ENCODE data around the gene MYO15A. TPM values are rescaled to one million over a fixed set of nuclear protein-coding genes. Genes with fewer than 3 reads are reported as not detected.

The MYO15A gene
- total RNA-seq, 1 experiment from 2014 or later: 2.8 TPM

DNA sequence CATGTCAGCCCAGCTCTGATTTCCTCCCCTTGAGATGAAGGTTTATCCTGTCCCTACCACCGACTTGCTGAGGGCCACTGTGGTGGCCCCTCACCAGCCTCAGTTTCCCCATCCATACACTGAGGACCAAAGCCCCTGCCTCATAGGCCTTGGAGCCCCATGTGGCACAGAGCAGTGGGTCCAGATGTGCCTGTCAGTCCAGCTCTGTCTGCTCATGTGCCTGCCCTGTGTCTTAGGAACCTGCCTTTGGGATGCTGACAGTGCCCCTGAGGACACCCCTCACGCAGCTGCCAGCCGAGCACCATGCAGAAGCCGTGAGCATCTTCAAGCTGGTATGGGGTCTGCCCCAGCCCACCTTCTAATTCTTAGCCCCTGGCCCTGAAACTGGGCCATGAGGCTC, 35.7 kb downstream of the MYO15A start (continued):
- TF ChIP-seq, protein P1, sequence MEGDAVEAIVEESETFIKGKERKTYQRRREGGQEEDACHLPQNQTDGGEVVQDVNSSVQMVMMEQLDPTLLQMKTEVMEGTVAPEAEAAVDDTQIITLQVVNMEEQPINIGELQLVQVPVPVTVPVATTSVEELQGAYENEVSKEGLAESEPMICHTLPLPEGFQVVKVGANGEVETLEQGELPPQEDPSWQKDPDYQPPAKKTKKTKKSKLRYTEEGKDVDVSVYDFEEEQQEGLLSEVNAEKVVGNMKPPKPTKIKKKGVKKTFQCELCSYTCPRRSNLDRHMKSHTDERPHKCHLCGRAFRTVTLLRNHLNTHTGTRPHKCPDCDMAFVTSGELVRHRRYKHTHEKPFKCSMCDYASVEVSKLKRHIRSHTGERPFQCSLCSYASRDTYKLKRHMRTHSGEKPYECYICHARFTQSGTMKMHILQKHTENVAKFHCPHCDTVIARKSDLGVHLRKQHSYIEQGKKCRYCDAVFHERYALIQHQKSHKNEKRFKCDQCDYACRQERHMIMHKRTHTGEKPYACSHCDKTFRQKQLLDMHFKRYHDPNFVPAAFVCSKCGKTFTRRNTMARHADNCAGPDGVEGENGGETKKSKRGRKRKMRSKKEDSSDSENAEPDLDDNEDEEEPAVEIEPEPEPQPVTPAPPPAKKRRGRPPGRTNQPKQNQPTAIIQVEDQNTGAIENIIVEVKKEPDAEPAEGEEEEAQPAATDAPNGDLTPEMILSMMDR (IDR thresholded peaks at IDR 0.05 in 2 of 3, conservative IDR thresholded peaks at IDR 0.05 in 1 of 3; ENCODE audit: borderline replicate concordance in 1 of 3, insufficient read depth in 1 of 3, low read depth in 2 of 3, low read length in 2 of 3): no peak
- TF ChIP-seq, protein P2, sequence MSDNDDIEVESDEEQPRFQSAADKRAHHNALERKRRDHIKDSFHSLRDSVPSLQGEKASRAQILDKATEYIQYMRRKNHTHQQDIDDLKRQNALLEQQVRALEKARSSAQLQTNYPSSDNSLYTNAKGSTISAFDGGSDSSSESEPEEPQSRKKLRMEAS (IDR thresholded peaks at IDR 0.05): no peak
- TF ChIP-seq CBX3 (IDR thresholded peaks at IDR 0.05; ENCODE audit: low read depth) (no peak), EZH2 (IDR thresholded peaks at IDR 0.05) (no peak), RAD21 (IDR thresholded peaks at IDR 0.05; ENCODE audit: low read depth) (no peak), SP1 (IDR thresholded peaks at IDR 0.05; ENCODE audit: low read depth) (no peak), CEBPB (IDR thresholded peaks at IDR 0.05; ENCODE audit: low read depth) (no peak), POLR2A (IDR thresholded peaks at IDR 0.05; ENCODE audit: borderline replicate concordance, extremely low read depth, insufficient read depth, insufficient read length) (no peak), EZH2phosphoT487 (IDR thresholded peaks at IDR 0.05; ENCODE audit: borderline replicate concordance) (no peak), JUND (IDR thresholded peaks at IDR 0.05) (no peak)
- TF ChIP-seq, protein P3, sequence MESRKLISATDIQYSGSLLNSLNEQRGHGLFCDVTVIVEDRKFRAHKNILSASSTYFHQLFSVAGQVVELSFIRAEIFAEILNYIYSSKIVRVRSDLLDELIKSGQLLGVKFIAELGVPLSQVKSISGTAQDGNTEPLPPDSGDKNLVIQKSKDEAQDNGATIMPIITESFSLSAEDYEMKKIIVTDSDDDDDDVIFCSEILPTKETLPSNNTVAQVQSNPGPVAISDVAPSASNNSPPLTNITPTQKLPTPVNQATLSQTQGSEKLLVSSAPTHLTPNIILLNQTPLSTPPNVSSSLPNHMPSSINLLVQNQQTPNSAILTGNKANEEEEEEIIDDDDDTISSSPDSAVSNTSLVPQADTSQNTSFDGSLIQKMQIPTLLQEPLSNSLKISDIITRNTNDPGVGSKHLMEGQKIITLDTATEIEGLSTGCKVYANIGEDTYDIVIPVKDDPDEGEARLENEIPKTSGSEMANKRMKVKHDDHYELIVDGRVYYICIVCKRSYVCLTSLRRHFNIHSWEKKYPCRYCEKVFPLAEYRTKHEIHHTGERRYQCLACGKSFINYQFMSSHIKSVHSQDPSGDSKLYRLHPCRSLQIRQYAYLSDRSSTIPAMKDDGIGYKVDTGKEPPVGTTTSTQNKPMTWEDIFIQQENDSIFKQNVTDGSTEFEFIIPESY (IDR thresholded peaks at IDR 0.05; ENCODE audit: extremely low read depth, insufficient replicate concordance, low read length): no peak

DNA sequence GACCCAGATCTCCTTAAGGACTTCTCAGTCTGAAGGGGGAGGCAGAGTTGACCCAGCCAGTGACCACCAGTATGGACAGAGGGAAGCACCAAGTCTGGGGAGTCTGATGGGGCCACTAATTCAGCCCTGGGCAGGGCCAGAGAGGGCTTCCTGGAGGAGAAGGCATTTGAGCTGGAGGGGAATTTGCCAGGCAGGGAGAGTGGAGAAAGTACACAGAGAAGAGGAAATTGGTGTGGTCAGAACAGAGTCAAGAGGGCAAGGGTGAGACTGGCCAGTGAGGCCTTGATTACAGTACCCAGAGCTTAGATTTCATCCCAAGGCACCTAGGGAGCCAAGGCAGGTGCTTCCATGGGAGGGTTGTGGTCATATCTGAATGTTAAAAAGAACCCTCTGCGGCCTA, 36.3 kb downstream of the MYO15A start:
- DNase-seq (ENCODE audit: low read depth, low spot score) (no peak), ATAC-seq (no peak)
- Histone ChIP-seq H3K9me2 (ENCODE audit: insufficient read depth) (no peaks in the 10 kb centered on the region), H3K4me1 (ENCODE audit: control insufficient read depth in 1 of 2, insufficient read depth in 2 of 2, low read length in 2 of 2) (no peaks in the 10 kb centered on the region), H3K27me3 (ENCODE audit: insufficient read depth, low read length) (no peaks in the 10 kb centered on the region), H3K9ac (ENCODE audit: low read length) (no peak overlapping the region), H3K4me3 (replicated peaks in 1 of 2; ENCODE audit: low read depth in 1 of 2, low read length in 2 of 2) (no peak overlapping the region), H2AFZ (ENCODE audit: low read depth, low read length, poor library complexity, severe bottlenecking) (no peak overlapping the region), H3K9me3 (ENCODE audit: control insufficient read depth in 1 of 2, insufficient read depth in 1 of 2, low read depth in 1 of 2, low read length in 2 of 2) (no peaks in the 10 kb centered on the region), H3K27ac (ENCODE audit: low read depth, low read length) (no peak overlapping the region), H3K36me3 (ENCODE audit: control insufficient read depth in 1 of 2, insufficient read depth in 2 of 2, low read length in 2 of 2) (no peaks in the 10 kb centered on the region), H3K4me2 (ENCODE audit: low read length) (no peak overlapping the region), H3K79me2 (ENCODE audit: insufficient read depth, low read length) (no peaks in the 10 kb centered on the region), H4K20me1 (ENCODE audit: insufficient read depth) (no peaks in the 10 kb centered on the region)
- RAD21 ChIA-PET (ENCODE audit: low non-redundant PET in 1 of 2, low total read pairs in 2 of 2, uncharacterized antibody in 2 of 2, unreplicated experiment in 2 of 2): no interaction called here
- intact Hi-C loops (cut with micrococcal nuclease): loop anchor here (5.0 kb wide), 1 partner anchor 72 kb away; no protein-coding TSS in a partner anchor
- POLR2A ChIA-PET: no interaction called here
- BruUV-seq (replicated peaks): no TSS peak
- CTCF ChIA-PET: interaction anchor here (1.0 kb wide), 1 partner anchor 9 kb away, joined by 3 read pairs; no protein-coding TSS in a partner anchor
- no peak for TF ChIP-seq SP1 (IDR thresholded peaks at IDR 0.05; ENCODE audit: low read depth)
- TF ChIP-seq, protein P4, sequence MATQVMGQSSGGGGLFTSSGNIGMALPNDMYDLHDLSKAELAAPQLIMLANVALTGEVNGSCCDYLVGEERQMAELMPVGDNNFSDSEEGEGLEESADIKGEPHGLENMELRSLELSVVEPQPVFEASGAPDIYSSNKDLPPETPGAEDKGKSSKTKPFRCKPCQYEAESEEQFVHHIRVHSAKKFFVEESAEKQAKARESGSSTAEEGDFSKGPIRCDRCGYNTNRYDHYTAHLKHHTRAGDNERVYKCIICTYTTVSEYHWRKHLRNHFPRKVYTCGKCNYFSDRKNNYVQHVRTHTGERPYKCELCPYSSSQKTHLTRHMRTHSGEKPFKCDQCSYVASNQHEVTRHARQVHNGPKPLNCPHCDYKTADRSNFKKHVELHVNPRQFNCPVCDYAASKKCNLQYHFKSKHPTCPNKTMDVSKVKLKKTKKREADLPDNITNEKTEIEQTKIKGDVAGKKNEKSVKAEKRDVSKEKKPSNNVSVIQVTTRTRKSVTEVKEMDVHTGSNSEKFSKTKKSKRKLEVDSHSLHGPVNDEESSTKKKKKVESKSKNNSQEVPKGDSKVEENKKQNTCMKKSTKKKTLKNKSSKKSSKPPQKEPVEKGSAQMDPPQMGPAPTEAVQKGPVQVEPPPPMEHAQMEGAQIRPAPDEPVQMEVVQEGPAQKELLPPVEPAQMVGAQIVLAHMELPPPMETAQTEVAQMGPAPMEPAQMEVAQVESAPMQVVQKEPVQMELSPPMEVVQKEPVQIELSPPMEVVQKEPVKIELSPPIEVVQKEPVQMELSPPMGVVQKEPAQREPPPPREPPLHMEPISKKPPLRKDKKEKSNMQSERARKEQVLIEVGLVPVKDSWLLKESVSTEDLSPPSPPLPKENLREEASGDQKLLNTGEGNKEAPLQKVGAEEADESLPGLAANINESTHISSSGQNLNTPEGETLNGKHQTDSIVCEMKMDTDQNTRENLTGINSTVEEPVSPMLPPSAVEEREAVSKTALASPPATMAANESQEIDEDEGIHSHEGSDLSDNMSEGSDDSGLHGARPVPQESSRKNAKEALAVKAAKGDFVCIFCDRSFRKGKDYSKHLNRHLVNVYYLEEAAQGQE (IDR thresholded peaks at IDR 0.05; ENCODE audit: low read depth): no peak
- TF ChIP-seq EZH2 (IDR thresholded peaks at IDR 0.05): no peak
- no peak for TF ChIP-seq YY1 (IDR thresholded peaks at IDR 0.05; ENCODE audit: extremely low read depth, insufficient replicate concordance, low read depth, low read length)
- TF ChIP-seq EGR1 (IDR thresholded peaks at IDR 0.05; ENCODE audit: low read depth): no peak
- TF ChIP-seq ZNF274 (IDR thresholded peaks at IDR 0.05; ENCODE audit: low read depth, low read length): no peak
- no peak for TF ChIP-seq RAD21 (IDR thresholded peaks at IDR 0.05; ENCODE audit: low read depth)
- TF ChIP-seq, protein P2 (IDR thresholded peaks at IDR 0.05): no peak
- TF ChIP-seq FOSL1 (IDR thresholded peaks at IDR 0.05; ENCODE audit: low read depth): no peak
- no peak for TF ChIP-seq ZFX (IDR thresholded peaks at IDR 0.05)
- TF ChIP-seq EZH2phosphoT487 (IDR thresholded peaks at IDR 0.05; ENCODE audit: borderline replicate concordance): no peak
- TF ChIP-seq JUND (IDR thresholded peaks at IDR 0.05): no peak
- TF ChIP-seq CBX3 (IDR thresholded peaks at IDR 0.05; ENCODE audit: low read depth): no peak
- no peak for TF ChIP-seq SIN3A (IDR thresholded peaks at IDR 0.05; ENCODE audit: low read depth)

All from HCT116 (cell line).